ENCODE results near the gene PPP2CA.
"Not testable (repeated sequence)": the region's sequence is repeated elsewhere in the genome, so short reads cannot be mapped to it uniquely, and the experiment has no call there.

Gene PPP2CA

GRCh38 chr5:134189031-134189430, 36.8 kb downstream of the PPP2CA start:
- DNase-seq (ENCODE audit: low read depth) = no peak

DNA sequence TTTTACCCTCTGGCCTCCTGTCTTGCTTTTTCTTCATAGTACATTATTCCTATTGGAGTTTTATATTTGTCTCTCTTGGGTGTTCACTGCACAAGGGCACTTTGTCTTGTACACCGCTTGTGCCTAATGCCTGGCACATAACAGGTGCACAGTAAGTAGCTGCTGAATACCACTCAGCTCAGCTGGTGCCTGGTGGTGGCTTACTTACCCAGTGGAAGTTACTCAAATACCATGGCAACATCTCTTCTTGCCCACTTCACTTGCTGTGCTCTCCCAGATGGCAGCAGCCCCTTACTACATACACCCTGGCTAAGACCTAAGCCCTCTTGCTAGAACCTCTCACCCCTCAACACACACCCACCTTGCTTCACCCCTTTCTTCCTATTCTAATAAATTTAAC, 37.8 kb downstream of the PPP2CA start:
- DNase-seq (ENCODE audit: low read depth) = no peak

DNA sequence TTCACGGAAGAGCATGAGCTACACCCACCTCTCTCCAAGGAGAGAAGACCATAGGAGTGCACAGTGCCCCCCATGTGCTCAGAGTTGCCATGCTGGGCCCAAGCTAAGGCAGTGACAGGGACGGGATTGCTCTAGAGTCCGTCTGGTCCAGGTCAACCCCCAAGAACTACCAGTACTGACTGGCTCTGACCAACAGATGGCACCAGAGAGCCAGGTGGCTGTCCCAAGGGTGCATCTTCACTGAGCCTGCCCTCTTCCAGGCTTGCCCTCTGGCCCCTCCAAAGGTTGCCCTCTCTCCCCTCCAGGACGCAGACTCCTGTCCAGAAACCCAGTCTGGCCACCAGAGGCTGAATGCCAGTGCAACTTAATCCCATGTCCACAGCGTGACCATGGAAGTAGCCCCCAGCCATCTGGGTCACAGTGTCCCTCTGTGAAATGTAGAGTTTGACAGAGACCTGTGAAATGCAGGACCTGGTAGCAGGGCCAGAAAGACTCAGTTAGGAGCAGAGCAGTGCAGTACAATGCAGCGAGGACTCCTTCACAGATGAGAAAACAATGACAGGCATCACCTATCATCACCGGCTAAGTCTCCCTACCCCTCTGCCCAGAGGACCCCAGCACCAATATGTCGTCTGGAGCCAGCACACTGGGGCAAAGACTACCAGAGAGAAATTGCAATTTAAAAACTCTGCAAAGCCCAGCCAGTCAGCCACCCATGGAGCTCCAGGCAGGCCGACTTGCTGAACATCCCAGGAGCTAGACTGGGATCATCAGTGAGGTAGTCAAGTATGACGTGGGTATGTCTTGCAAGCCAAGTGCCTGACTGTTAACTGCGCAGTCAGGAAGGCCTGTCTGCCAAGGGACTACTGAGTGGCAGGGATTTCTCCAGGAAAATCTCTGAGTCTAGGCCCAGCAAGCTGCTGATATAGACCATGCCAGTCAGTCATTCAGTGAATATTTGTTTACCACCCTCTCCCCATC, 41.4 kb downstream of the PPP2CA start:
- DNase-seq (ENCODE audit: low read depth) = peak; percentile 76

DNA sequence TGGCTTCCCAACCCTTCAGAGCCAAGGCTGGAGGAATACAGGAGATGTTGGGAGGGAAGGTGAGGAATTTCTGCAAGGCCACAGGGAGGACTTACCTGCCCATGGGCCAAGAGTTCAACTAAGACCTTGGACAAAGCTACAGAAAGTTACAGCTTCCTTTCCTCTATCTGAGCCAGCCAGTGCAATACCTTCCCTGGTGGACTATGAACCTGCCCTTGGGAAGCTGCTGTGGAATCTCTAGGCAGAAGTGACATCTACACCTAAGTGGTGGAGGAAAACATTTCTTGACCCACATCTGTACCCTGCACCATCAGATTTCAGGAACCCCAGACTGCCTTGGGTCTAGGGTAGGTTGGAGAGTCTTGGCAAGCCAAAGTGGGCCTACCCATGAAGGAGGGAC, 42.4 kb downstream of the PPP2CA start:
- no peak for DNase-seq (ENCODE audit: low read depth)

DNA sequence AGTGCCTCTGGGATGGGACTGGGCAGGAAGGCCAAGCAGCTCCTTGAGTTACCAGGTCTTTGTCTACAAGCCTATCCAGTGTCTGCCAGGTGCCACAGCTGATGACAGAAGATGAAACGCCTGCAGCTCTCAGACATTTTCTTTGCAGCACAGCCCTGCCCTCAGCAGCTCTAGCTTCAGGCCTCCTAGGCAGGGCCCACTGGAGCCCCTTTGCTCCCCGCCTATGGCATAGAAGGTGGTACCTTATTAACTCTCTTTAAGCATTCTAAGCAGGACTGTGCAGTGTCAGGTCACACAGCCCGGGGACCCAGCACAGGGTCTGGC, 47.8 kb downstream of the PPP2CA start:
- no peak for DNase-seq (ENCODE audit: low read depth)

DNA sequence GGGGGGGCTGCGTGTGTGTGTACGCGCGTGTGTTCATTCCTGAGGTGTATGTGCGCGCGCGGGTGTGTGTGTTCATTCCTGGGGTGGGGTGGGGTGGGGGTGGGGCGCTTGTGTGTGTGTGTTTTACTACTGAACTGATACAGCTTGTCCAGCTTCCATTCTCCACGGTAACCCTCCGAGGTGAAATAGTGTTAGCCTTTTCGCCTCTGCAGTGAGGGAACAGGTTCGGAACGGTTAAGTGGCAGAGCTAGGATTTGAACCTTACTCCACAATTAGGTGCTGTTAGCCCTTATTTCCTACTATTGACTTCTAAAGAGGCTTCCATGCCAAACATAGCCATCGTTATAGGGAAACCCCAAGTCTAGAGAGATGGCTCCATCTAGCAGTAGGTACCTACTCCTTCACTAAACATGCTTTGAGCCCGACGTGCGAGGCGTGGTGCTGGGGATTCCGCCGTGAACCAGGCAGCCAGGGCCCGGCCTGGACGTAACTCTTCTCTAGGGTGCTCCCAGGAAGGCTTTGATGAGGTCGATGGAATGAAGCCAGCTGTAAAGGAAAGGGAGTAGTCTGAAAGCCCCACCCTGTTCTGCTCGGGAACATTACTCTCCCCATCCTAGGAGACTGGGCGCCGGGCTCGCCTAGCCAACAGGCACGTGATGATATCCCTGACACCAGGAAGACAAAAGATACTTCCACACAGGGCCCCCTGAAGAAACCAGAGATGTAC, 48.3 kb downstream of the PPP2CA start:
- DNase-seq (ENCODE audit: low read depth) = peak; percentile 34

- peak; percentile 87 for DNase-seq (ENCODE audit: low read depth)
These were observed 49.1 kb downstream of the PPP2CA start, which contains the start of gene SKP1 for GRCh38 chr5:134176511-134177368. Gene SKP1, minus strand, starts transcription at chr5:134176950. Its CDS starts 2,928 bp downstream, at chr5:134174022.

DNA sequence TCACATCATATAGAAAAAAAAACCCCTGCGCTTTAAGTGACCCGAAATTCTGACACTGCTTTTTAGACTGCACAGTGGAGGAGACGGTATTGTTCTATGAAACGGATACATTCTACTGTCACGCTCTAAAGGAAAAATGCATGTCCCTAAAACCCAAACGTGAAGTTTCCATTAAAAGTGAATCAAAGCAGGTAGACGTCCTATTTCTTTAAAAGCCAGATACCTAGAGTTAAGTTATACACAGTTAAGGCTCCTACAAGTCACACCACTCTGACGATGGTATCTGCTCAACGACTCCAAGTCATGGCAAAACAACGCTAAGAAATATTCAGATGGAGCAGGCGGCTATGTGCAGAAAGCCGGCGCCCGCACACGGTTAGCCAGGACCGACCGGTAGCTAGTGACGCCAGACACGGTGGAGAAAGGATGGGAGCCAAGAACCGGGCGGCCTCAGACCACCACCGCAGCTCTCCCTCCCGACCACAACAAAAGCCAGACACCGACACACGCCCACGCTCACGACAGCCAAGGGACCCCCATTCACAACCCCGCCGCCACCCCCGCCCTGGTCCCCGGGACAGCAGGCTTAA, 49.9 kb downstream of the PPP2CA start:
- peak; percentile 54 for DNase-seq (ENCODE audit: low read depth)

DNA sequence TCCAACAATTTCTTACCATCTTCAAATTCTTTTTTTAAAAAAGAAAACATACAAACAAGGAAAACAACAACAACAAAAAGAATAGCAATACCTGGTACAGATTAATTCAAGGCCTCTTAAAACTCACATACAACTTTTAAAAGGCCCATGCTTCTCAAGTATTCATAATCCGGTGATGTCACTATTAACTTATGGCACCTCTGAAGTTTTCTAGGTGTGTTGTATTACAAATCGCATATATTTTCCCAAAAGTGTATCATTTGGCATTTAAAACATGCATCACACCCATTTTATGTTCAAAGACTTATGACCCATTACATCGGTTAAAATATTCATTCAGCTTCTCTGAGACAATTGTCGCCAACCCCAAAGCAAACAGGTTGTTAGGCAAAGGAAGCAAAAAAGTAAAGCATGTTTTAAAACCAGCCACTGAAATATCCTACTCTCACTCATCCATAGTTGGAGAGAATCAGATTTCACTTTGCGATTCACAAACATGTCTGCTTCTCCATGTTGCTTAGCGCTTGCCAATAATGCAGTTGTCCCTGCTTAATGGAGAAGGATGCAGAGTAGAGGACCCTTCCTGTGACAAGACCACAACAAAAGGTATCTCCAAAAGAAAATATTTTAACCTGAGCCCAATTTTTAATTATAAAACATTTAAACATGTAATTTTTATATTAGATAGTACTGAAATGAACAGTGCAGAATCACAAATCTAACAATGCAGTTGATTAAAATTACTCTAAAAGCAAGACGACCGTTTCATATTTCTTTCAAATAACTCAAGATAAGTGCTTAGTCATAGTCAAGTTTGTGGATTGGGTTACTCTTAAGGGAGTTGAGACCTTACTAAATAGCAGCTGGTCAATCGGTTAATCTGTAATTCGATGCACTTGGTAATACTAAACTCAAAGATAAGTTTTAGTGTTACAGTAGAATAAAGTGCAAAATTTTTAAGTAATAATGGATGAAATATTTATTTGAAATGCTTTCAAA, 50.7 kb downstream of the PPP2CA start:
- DNase-seq (ENCODE audit: low read depth) = peak; percentile 54

DNA sequence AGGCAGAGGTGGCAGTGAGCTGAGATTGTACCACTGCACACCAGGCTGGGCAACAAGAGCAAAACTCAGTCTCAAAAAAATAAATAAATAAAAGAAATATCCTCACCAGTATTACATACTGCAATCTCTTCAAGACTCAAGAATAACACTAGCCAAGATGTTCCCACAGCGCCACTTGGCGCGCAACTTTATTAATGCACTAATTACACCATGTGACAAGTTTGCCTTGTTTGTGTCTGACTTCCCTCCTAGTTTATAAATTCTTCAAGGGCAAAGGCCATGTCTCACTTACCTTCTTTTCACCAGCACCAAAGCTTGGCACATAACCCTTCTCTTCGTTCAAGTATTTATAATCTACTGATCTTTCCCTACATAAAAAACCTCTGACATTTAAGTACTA, 53.9 kb downstream of the PPP2CA start:
- DNase-seq (ENCODE audit: low read depth) = no peak

DNA sequence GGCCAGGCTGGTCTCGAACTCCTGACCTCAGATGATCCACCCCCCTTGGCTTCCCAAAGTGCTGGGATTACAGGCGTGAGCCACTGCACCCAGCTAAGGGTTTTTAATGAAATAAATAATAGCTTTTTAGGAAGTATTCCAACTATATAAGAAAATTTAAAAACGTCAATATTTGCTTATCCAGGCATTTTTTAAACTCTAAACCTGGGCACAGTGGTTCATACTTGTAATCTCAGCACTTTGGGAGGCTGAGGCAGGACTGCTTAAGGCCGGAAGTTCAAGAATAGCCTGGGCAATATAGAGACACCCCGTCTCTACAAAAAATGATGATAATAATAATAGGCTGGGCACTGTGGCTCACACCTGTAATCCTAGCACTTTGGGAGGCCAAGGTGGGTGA, 63.3 kb downstream of the PPP2CA start:
- DNase-seq (ENCODE audit: low read depth) = no peak

- DNase-seq (ENCODE audit: low read depth) = no peak
These were observed 64.1 kb downstream of the PPP2CA start for GRCh38 chr5:134161513-134162395.

DNA sequence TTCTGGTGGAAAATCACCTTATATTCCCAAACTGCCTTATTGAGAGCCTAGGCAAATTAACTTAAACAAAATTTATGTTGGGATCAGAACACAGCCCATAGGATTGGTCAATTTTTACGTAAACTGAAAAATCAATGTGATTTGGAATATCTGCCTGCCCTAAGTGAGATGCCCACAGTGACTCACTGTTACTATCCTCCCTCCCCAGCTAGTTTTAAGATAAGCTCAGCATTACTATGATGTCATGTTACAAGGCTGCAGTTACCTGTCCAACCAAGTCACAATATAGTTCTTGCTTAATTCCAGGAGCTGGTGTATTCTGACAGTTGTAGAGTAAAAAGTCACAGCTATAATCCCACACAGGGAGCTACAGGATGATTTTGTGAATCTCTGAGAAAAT, 72.2 kb downstream of the PPP2CA start:
- no peak for DNase-seq (ENCODE audit: low read depth)

DNA sequence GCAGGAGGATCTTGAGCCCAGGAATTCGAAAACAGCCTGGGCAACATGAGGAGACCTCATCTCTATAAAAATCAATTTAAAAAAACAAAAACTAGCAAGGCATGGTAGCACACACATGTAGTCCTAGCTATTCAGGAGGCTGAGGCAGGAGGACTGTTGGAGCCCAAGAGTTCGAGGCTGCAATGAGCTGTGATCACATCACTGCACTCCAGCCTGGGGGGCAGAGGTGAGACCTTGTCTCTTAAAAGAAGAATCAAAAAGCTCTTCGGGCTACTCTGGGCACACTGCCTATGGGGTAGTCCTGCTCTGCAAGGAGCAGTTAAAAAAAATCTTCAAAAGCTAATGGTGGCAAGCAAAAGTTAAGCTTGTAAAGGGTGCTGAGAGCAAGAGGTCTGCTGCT, 72.6 kb downstream of the PPP2CA start:
- no peak for DNase-seq (ENCODE audit: low read depth)

DNA sequence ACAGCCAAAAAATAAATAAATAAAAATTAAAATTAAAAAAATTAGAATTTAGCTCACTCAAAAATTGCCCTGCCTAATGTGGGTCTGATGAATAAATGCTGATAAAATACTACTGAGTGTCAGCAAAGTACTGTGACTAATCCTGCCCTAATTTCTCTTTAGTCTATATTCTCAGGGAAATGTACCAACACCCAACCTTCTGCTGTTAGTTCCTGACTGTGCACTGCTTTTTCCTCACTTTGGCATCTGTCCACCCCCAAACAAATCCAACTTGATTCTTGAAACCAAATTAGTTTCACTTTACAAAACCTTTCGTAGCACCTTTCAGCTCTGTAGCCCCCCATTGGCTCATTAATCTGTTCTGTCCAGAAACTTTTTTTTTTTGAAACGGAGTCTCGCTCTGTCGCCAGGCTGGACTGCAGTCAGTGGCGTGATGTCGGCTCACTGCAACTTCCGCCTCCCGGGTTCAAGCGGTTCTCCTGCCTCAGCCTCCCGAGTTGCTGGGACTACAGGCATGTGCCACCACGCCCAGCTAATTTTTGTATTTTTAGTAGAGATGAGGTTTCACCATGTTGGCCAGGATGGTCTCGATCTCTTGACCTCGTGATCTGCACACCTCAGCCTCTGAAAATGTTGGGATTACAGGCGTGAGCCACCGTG, 73.6 kb downstream of the PPP2CA start:
- not testable (repeated sequence) for DNase-seq (ENCODE audit: low read depth)

DNA sequence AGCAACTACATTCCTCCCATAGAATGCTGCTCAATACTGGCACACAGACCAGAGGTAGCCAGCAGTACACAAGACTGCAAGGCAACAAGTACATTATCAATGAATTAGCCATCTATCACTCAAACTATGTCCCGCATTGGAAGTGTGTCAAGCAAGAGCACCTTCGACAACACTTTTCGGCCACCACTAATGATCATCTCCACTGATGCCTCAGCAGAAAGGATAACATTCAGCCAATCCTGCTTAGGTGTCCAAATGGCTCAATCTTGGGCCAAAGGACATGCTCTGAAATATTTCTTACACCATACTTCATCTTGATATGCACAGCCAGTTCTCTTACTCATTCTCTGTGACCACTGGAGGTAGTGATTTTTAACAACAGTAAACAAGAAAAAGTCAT, 74.2 kb downstream of the PPP2CA start:
- no peak for DNase-seq (ENCODE audit: low read depth)

DNA sequence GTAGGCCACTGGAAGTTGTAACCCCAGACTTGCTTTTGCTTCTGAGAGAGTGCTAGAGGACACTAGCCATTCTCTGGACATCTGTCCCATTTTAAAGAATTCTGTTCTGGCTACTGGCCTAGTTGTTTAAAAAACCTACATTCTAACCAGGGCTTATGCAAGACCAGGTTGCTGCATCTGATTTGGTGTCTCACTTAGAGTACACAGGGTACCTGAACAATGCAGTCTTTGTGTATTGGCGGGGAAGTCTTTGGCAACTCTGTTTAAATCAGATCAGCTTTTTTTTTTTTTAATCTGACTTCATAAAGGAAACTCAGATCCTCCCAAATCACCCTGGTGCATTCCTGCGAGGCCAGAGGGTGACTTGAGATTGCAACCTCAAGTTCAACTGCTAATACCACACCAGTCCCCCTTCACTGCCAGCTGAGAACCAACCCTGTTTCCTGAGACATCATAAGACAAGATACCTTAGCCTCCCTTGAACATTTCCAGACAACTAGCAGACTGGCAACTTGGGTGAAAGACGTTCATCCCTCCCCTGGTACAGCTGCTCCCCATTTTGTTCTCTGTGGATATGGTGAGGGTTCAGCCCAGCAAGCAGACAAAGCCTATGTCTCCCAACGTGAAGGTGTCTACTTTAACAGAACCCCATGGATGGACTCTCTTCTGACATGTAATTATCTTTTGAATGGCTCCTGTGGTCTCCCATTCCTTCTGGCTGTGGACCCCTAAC, 76.1 kb downstream of the PPP2CA start:
- DNase-seq (ENCODE audit: low read depth) = no peak

GRCh38 chr5:134148986-134149539, 76.8 kb downstream of the PPP2CA start:
- DNase-seq (ENCODE audit: low read depth) = no peak
